Subcutaneous abdominal adipose tissue (tissue), 5 donors: ENCODE measurements around the gene LAMA2.
A peak's percentile ranks its signal among the peaks of the same experiment; 100 is the strongest.

Source experiments
- H3K27ac ChIP-seq: one replicate; pipeline ENCODE4 v1.7.0; 2013; ENCODE audit warnings: low read depth, mild to moderate bottlenecking, inconsistent platforms, low read length, moderate library complexity
- H3K27me3 ChIP-seq, 5 donors: one replicate each; pipeline ENCODE4 v1.7.0; 2013; ENCODE audit warnings: low read length in 5 of 5, inconsistent platforms in 1 of 5; ENCODE audit not compliant: control insufficient read depth in 5 of 5, insufficient read depth in 4 of 5
- H3K36me3 ChIP-seq, 5 donors: one replicate each; pipeline ENCODE4 v1.7.0; 2013; ENCODE audit warnings: low read length in 5 of 5; ENCODE audit not compliant: control insufficient read depth in 5 of 5, insufficient read depth in 5 of 5
- H3K4me1 ChIP-seq, 5 donors: one replicate each; pipeline ENCODE4 v1.7.0; 2013; ENCODE audit warnings: low read length in 5 of 5, mild to moderate bottlenecking in 3 of 5, moderate library complexity in 1 of 5; ENCODE audit not compliant: control insufficient read depth in 5 of 5, insufficient read depth in 5 of 5
- H3K4me3 ChIP-seq, 5 donors: one replicate each; pipeline ENCODE4 v1.7.0; 2013; ENCODE audit warnings: low read length in 5 of 5, low read depth in 1 of 5
- H3K9ac ChIP-seq, 5 donors: one replicate each; pipeline ENCODE4 v1.7.0; 2013; ENCODE audit warnings: low read length in 5 of 5, mild to moderate bottlenecking in 4 of 5, moderate library complexity in 3 of 5
- H3K9me3 ChIP-seq, 5 donors: one replicate each; pipeline ENCODE4 v1.7.0; 2013; ENCODE audit warnings: low read length in 5 of 5; ENCODE audit not compliant: control insufficient read depth in 5 of 5
- donor health status: healthy.
- donor health status: healthy.
- donor health status: healthy.
- donor health status: healthy.
- donor health status: healthy.

Gene LAMA2

DNA sequence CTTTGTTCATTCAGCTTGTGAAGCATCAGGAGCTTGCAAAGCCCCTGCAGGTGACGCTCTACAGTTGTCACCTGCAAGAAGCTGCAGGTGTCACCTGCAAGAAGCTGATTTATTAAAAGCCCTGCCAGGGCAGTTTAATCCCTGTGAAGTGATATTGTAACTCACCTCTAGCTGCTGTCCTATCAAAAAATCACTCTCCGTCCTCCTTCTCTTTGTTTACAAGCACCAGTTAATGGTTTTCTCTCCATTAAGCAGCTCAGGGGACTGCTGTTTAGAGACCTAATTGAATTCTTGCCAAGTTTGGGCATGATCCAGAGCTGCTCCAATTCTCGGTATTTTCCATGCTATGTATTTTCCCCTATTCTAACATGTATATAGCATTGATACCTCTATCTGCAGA, 481.1 kb downstream of the LAMA2 start:
- no peaks in the 10 kb centered on the region for H3K27me3 ChIP-seq
- no peaks in the 10 kb centered on the region for H3K4me1 ChIP-seq
- H3K4me3 ChIP-seq, result no peak overlapping the region
- H3K27ac ChIP-seq, result no peak overlapping the region
- H3K9me3 ChIP-seq, result no peaks in the 10 kb centered on the region
- peaks cover 0 to 7% (median 0%) of the 10 kb centered on the region in 5 donors for H3K36me3 ChIP-seq
- H3K9ac ChIP-seq, result no peak overlapping the region

DNA sequence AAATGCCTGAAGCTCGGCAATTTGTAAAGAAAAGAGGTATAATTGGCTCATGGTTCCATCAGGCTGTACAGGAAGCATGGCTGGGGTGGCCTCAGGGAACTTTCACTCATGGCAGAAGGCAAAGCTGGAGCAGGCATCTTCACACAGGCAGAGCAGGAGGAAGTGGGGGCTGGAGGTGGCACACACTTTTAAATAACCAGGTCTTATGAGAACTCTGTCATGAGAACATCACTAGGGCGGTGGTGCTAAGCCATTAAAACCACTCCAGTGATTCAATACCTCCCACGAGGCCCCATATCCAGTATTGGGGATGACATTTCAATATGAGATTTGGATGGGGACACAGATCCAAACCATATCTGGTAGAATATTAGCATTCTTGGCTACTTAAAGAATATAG, 481.8 kb downstream of the LAMA2 start:
- Histone ChIP-seq H3K4me3 (no peak overlapping the region), H3K9me3 (no peaks in the 10 kb centered on the region), H3K9ac (no peak overlapping the region), H3K27ac (no peak overlapping the region), H3K36me3 (peaks cover 0 to 7% (median 0%) of the 10 kb centered on the region in 5 donors), H3K27me3 (no peaks in the 10 kb centered on the region), H3K4me1 (peaks cover 0 to 1% (median 0%) of the 10 kb centered on the region in 5 donors)

DNA sequence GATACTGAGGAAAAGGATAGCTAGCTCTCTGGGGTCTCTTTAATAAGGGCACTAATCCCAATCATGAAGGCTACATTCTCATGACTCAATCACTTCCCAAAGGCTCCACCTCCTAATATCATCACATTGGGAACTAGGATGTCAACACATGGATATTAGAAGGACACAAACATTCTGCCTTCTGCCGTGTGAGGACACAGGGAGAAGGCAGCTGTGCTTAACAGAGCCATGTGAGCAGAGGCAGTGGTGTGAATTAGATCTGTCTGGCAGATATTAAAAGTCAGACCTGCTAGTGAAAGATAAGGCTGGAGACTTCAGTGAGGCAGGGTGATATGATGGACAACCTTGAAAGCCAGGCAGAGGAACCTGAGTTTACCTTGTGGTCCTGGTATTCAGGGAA, 485.1 kb downstream of the LAMA2 start:
- no peaks in the 10 kb centered on the region for H3K27me3 ChIP-seq
- peaks cover 0 to 7% (median 0%) of the 10 kb centered on the region in 5 donors for H3K36me3 ChIP-seq
- H3K4me1 ChIP-seq, result peaks cover 0 to 6% (median 0%) of the 10 kb centered on the region in 5 donors
- H3K27ac ChIP-seq, result no peak overlapping the region
- H3K4me3 ChIP-seq, result no peak overlapping the region
- no peak overlapping the region for H3K9ac ChIP-seq
- H3K9me3 ChIP-seq, result no peaks in the 10 kb centered on the region

DNA sequence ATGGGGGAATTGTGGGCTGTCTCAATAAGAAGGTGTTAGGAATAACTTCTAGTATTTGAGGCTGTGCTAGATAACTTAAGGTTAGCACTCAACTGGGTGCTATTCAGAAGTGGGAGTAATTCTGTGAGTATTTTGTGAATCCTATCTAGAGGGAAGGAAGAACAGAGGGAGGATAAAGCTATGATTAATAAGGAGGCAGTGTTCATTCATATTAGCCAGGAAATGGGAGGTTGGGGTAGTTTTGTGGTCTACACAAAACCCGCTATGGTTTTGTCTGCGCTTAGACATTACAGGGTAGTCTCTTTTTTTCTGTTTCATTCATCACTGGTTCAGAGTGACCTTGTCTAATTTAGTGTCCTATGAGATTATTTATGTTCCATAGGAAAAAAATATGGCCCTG, 486.0 kb downstream of the LAMA2 start:
- Histone ChIP-seq H3K4me3 (no peak overlapping the region), H3K9ac (no peak overlapping the region), H3K9me3 (no peaks in the 10 kb centered on the region), H3K27ac (no peak overlapping the region), H3K27me3 (no peaks in the 10 kb centered on the region), H3K4me1 (peaks cover 0 to 6% (median 0%) of the 10 kb centered on the region in 5 donors), H3K36me3 (peaks cover 0 to 7% (median 0%) of the 10 kb centered on the region in 5 donors)

DNA sequence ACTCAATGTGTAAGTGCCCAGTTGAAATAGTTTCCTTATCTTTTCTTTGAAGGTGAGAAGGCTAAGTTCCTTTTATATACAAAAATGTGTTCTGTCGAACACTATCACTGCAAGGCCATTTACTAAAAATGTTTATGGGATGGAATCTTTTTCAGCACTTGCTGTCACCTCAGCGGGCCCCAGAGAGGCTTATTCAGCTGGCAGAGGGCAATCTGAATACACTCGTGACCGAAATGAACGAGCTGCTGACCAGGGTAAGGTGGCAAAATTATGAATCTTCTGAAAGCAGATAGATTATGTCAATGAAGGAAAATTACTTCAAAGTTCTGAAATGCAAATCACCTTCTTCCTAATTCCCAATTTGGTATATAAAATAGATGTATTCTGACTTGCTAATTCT, 486.8 kb downstream of the LAMA2 start:
- Histone ChIP-seq H3K27ac (no peak overlapping the region), H3K36me3 (peaks cover 0 to 7% (median 0%) of the 10 kb centered on the region in 5 donors), H3K9ac (no peak overlapping the region), H3K9me3 (no peaks in the 10 kb centered on the region), H3K4me3 (peak overlapping the region in 1 of 5 donors; percentile 5), H3K4me1 (peaks cover 0 to 6% (median 0%) of the 10 kb centered on the region in 5 donors), H3K27me3 (no peaks in the 10 kb centered on the region)

DNA sequence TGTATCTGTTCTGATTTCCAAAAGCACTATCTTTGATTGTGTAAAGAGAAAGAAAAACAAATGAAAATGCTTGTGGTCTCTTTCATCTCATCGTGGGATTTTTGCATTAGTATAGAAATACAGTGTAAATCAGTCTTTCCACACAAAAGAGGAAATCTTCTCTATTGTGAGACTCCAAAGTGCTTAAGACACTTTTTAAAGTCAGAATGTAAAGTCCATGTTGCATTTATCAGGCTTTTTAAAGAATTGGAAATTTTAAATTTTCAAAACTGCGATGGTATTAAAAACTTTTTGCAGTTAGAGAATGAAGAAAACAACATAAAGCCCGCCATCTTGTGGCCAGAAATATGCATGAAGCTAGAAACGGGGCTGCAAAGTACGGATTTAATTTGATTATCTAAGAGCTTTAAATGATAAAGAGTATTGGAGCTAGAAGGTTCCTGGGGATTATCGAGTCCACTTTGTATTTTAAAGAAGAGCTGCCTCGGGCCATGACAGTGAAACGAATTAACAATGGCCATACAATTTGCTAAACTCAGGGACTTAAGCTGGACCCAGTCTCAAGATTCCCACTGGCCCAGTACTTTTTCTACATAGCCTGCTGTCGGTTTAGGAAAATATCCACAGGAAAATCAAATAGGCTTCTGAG, 487.5 kb downstream of the LAMA2 start:
- Histone ChIP-seq H3K9me3 (no peaks in the 10 kb centered on the region), H3K4me3 (peak overlapping the region in 3 of 5 donors; percentile 2 to 18 (median 5)), H3K4me1 (peaks cover 0 to 6% (median 0%) of the 10 kb centered on the region in 5 donors), H3K27me3 (no peaks in the 10 kb centered on the region), H3K27ac (no peak overlapping the region), H3K9ac (no peak overlapping the region), H3K36me3 (peaks cover 0 to 7% (median 0%) of the 10 kb centered on the region in 5 donors)

DNA sequence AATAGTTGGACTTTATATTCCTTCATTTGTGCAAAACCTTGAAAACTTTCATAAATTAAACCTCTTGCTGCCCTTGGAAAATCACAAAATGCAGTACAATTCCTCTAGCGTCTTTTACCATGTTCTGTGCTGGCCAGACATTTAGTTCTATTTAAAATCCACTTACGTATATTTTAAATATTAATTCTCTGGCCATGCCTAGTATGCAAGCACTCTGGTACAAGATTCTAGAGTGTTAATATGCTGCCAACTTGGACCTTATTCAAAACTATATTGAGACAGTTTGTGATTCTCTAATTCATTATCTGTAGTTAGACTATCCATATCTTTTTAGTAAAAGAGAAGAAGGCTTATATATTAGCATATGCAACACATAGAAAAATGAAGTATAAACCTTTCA, 498.9 kb downstream of the LAMA2 start:
- Histone ChIP-seq H3K27ac (no peak overlapping the region), H3K4me1 (no peaks in the 10 kb centered on the region), H3K36me3 (peaks cover 0 to 5% (median 0%) of the 10 kb centered on the region in 5 donors), H3K4me3 (no peak overlapping the region), H3K9me3 (no peaks in the 10 kb centered on the region), H3K27me3 (no peaks in the 10 kb centered on the region), H3K9ac (no peak overlapping the region)

DNA sequence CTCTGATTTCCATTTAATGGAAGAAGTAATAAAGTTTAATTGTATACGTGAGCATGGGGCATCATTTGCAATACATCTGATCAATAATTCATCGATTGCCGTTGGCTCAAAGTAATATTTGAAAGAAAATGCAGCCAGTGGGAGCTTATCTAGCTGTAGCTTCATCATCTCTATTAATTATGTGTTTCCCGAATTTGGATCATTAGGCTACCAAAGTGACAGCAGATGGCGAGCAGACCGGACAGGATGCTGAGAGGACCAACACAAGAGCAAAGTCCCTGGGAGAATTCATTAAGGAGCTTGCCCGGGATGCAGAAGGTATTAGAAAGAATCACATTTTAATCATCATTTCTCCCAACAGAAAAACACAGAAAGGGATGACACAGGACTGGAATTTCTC, 500.0 kb downstream of the LAMA2 start:
- H3K36me3 ChIP-seq, result peaks cover 0 to 5% (median 0%) of the 10 kb centered on the region in 5 donors
- H3K27ac ChIP-seq, result no peak overlapping the region
- no peaks in the 10 kb centered on the region for H3K27me3 ChIP-seq
- H3K9me3 ChIP-seq, result no peaks in the 10 kb centered on the region
- H3K9ac ChIP-seq, result no peak overlapping the region
- no peaks in the 10 kb centered on the region for H3K4me1 ChIP-seq
- H3K4me3 ChIP-seq, result no peak overlapping the region

DNA sequence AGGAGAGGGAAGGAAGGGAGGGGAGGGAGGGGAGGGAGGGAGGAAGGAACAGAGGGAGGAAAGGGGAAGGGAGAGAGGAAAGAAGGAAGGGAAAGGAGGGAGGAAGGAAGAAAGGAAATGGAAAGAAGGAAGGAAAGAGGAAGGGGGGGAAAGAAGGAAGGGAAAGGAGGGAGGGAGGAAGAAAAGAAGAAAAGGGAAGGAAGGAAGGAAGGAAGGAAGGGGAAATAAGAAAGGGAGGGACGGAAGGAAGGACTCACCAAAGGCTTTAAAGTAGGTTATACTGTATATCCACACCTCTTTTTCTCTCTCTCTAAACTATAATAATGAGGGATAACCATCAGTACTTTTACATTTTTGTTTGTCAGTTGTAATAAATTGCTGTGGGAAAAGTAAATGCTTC, 502.2 kb downstream of the LAMA2 start:
- Histone ChIP-seq H3K4me1 (no peaks in the 10 kb centered on the region), H3K27ac (no peak overlapping the region), H3K4me3 (no peak overlapping the region), H3K9me3 (no peaks in the 10 kb centered on the region), H3K9ac (no peak overlapping the region), H3K27me3 (no peaks in the 10 kb centered on the region), H3K36me3 (peaks cover 0 to 5% (median 0%) of the 10 kb centered on the region in 5 donors)

DNA sequence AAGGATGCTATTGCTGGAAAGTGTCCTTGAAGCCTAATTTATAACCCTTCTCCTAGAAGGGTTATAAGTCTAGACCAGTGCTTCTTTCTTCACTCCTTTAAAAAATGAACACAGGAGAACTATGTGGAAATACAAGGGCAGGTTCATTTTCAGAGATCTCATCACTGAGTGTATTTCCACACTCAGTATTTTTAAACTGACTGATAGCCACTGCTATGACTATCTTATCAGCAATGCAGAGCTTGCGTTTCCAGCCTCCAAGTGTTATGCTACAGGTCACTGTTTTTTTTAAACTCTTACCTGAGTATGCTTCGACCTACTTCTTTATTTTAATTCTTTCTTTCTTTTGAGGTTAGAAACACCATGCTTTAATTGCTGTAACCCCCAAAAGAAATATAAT, 508.0 kb downstream of the LAMA2 start:
- no peak overlapping the region for H3K9ac ChIP-seq

More for the DNA sequence above, 508.0 kb downstream of the LAMA2 start:
- H3K4me3 ChIP-seq, result no peak overlapping the region
- H3K27me3 ChIP-seq, result no peaks in the 10 kb centered on the region
- H3K9me3 ChIP-seq, result no peaks in the 10 kb centered on the region
- no peaks in the 10 kb centered on the region for H3K36me3 ChIP-seq
- no peak overlapping the region for H3K27ac ChIP-seq
- H3K4me1 ChIP-seq, result no peaks in the 10 kb centered on the region
